NB4 (cell line): ENCODE results near the gene RPS21.

Source experiments
- DNase-seq: peaks from one replicate; pipeline ENCODE4 v3.0.0; 2010; ENCODE audit warnings: low read depth
- H3K4me3 ChIP-seq: one replicate; pipeline ENCODE4 v1.5.1; 2011; ENCODE audit warnings: mild to moderate bottlenecking, low read depth, low read length, moderate library complexity
- CTCF ChIP-seq: IDR thresholded peaks from one replicate; pipeline ENCODE4 v1.5.1; 2012; ENCODE audit warnings: low read depth, low read length
- MAX ChIP-seq: IDR thresholded peaks from 2 replicates; pipeline ENCODE4 v1.6.1; 2011; ENCODE audit warnings: low read depth, low read length
- MYC ChIP-seq: IDR thresholded peaks from 2 replicates; pipeline ENCODE4 v1.6.1; 2011; ENCODE audit warnings: low read depth, low read length
- POLR2A ChIP-seq: IDR thresholded peaks from 2 replicates; pipeline ENCODE4 v1.6.1; 2011; ENCODE audit warnings: mild to moderate bottlenecking; ENCODE audit not compliant: insufficient read length; ENCODE audit errors: extremely low read depth

The RPS21 gene

GRCh38 chr20:62402456-62403150, 15.7 kb downstream of the RPS21 start:
- no peak for TF ChIP-seq MAX
- no peak for TF ChIP-seq MYC
- no peak for TF ChIP-seq CTCF
- no peak for TF ChIP-seq POLR2A
- DNase-seq: no peak
- H3K4me3 ChIP-seq: no peak overlapping the region

- no peak for DNase-seq
- TF ChIP-seq POLR2A (no peak), MYC (no peak), CTCF (no peak), MAX (no peak)
- no peak overlapping the region for H3K4me3 ChIP-seq
Measured at GRCh38 chr20:62403331-62403730, 16.4 kb downstream of the RPS21 start.

GRCh38 chr20:62404112-62404665, 17.3 kb downstream of the RPS21 start:
- DNase-seq: no peak
- TF ChIP-seq POLR2A (no peak), MYC (no peak), MAX (no peak), CTCF (no peak)
- H3K4me3 ChIP-seq: no peak overlapping the region

- DNase-seq: no peak
- TF ChIP-seq MYC (no peak), CTCF (no peak), POLR2A (no peak), MAX (no peak)
- no peak overlapping the region for H3K4me3 ChIP-seq
Measured at GRCh38 chr20:62404761-62405107, 17.8 kb downstream of the RPS21 start.

GRCh38 chr20:62405108-62405980, 18.4 kb downstream of the RPS21 start:
- TF ChIP-seq POLR2A (no peak), MYC (peak; percentile 32; the same call in 1 of the 2 replicates), CTCF (peak; percentile 56)
- peak; percentile 76 for DNase-seq
- H3K4me3 ChIP-seq: no peak overlapping the region
